GM19025 (cell line): ENCODE data around the gene PAX2.

Source experiments
- ATAC-seq: cut with Tn5 transposase; IDR thresholded peaks from one replicate; pipeline ENCODE4 v1.9.1; 2021; ENCODE audit warnings: mild to moderate bottlenecking, low read depth, moderate library complexity; ENCODE audit not compliant: unreplicated experiment

Gene PAX2

DNA sequence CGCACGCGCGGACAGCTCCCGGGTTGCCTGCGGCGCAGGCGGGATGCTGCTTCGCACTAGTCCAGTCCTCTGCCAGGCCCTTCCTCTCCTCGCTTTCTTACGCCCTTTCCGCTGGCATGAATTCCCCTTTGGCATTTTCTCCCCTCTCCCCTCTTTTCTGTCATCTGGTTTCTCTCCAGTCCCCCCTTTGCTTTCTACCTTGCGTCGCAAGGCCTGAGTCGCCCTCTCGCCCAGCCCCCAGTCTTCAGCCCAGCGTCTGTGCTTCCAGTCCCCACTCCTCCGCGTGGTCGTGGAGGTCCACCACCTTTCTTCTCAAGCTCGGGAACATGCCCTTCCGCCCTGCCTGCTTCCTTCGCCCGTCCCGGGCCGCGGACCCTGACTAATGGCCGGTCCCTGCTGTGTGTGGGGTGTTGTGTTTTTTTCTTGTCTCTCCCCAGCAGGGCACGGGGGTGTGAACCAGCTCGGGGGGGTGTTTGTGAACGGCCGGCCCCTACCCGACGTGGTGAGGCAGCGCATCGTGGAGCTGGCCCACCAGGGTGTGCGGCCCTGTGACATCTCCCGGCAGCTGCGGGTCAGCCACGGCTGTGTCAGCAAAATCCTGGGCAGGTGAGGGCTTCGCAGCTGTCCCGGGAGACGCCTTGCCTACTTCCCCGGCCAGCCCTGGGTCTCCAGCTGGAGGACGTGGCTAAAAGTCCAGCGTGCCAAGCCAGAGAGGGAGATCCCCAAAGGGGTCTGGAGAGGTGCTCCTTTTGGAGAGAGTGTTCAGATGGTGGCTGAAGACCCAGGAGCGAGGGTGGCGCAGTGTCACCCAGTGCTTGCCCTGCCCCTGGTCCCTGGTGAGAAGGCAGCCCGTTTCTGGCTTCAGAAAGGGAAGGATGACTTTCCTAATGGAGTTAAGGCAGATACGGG, 4.2 kb downstream of the PAX2 start:
- ATAC-seq = no peak

DNA sequence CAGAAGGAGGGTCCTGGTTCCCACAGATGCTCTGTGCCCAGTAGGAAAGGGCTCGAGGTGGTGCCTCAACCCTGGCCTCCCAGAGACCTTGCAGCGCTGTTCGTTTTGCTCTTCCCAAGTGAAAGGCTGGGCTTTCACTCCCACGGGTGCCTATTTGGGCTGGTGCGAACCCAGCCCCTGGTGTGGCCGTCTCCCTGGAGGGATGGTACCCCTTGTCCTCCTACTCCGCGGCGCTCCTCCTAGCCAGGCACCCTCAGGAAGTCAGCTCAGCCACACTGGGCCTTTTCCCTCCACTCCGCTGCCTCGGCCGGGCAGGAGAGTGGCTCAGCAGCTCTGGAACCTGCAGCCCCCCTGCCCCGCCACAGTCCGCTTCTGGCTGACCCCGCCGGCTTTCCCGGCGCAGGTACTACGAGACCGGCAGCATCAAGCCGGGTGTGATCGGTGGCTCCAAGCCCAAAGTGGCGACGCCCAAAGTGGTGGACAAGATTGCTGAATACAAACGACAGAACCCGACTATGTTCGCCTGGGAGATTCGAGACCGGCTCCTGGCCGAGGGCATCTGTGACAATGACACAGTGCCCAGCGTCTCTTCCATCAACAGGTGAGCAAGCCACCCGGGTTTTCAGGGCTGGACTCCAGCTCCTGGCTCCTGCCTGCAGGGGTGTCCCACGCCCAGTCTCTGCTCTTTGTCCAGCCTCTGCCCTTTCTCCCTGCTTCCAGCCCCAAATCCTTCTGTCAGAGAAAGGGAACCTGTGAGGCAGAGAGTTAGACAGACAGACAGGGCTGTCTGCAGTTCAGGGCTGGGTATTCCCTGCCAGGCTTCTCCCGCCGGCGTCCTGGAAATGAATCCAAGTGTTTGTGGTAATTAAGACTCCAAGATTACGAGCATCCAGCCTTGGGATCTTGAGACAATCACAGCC, 5.2 kb downstream of the PAX2 start:
- no peak for ATAC-seq

DNA sequence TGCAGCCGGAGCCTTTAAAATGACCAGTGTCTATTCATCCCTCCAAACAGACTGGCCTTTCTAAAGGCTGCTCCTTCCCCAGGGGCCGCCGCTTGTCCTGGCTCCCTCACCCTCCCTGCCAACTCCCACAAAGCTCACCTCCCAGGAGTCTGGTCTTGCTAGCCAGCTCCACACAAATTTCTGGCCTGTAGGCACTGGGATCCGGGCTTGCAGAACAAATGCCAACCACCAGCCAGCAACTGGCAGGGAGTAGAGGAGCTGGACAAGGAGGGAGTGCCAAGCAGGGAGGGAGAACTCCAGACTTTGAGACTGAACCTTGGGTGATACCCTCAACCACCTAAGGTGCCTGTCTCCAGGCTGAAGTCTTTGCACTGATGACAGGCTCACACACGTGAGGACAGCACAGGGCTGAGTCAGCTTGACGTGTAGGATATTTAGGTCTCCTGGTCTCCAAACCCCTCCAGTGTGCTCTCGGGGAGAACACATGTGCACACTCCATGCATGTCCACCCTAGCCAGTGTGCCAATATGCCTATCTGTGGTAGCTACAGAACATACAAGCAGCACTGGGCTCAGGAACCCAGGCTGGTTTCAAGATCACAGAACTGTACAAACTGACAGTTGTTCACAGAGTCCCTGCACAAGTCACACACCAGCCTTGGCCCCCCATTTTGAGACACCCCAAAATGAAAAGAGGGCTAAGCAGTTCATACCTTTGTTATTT, 6.0 kb downstream of the PAX2 start:
- ATAC-seq = no peak

DNA sequence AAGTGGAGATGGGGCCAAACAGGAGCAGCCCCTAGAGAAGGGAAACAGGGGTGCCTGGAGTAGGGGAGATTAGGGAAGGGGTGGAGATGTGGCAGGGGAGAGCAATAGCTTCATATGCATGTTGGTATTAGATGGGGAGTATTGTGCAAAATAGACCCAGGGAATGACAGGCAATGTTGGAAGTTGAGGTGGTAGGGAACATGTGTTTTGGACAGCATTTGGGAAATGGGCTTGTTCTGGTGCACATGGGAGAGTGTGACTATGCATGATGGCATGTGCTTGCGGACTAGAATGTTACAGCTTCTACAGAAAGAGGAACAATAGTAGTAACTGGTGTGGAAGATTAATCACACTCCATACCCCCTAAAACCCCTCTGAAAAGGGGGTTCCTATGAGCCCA, 10.4 kb downstream of the PAX2 start:
- ATAC-seq = no peak

DNA sequence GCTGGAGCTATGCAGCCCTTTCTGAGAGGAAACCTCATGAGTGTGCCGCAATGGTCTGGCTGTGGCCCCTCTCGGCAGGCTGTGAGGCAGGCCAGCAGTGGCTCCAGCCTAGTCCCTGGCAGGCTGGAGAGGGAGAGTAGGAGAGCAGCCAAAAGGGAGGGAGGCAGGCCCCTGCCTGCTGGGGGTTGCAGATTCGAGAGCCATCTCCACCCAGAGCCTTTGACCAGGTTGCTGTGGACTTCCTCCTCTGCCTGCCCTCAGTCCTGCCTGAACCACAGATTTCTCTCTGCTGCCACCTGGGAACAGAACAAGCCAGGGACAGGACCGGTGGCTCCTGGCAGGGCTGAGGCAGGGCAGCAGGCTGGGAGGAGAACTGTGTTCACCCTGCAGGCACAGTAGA, 13.9 kb downstream of the PAX2 start:
- no peak for ATAC-seq

DNA sequence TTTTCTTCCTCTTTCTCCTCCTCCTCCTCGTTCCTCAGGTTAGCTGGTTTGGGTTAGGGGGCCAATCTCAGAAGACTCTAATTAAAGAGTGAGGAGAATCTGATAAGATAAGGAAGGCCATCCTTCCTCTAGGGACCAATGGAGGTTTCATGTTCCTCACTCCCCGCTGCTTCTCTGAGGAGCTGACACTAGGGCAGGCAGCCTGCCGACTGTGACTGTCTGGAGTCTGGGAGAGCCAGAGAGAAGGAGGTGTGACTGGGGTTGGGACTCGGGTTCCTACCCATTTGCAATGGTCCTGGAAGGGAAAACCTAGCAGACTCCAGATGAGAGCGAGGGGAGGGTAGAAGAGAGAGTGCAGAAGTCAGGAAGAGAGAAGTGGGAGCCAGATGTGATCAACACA, 15.3 kb downstream of the PAX2 start:
- ATAC-seq = no peak

DNA sequence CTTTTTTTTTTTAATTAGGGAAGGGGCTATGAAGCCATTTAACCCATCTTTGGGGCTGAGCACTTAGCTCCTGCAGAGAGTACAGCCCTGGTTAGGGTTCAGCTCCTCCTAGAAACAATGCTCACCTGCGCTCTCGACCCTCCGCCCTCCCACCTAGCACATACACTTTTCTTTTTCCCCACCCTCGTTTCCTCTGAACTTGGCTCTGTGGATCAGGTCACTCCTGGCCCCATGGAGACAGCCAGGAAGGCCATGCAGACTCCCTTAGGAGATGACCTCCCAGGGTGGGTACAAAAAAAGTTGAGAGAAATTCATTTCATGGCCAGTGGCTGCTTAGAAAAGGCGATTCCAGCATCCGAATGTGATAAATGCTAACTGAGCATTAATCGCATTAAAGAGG, 15.8 kb downstream of the PAX2 start:
- ATAC-seq = no peak

DNA sequence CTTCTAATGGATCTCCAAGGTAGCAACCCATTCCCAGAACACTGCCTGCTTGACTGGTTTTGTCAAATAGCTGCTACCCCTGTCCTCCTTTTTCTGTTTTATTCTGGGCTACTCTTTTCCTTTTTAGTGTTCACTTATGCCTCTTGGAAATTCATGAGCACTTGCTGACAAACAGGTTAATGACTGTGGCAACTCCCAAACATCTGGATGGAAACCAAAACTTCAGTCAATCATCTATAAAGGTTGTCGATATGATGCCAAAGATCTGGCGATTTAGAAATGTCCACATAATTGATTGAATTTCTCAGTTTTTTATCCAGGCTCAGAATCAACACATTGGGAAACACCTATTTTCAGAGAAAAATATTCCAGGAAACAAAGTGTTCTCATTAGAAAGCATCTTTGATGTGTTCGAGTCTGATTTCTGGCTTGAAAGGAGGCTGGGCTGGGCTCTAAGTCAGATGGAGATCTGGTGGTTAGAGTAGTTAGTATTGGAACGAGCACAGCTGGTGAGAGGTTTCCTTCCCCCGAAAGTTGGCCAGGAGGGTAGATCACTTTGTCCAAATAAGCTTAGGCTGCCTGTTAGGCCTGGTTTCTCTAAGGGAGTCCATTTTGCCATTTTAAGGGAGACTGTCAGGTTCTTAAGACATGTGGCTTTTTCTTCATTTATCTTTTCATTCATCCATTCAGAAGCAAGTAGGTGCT, 17.8 kb downstream of the PAX2 start:
- ATAC-seq = no peak

DNA sequence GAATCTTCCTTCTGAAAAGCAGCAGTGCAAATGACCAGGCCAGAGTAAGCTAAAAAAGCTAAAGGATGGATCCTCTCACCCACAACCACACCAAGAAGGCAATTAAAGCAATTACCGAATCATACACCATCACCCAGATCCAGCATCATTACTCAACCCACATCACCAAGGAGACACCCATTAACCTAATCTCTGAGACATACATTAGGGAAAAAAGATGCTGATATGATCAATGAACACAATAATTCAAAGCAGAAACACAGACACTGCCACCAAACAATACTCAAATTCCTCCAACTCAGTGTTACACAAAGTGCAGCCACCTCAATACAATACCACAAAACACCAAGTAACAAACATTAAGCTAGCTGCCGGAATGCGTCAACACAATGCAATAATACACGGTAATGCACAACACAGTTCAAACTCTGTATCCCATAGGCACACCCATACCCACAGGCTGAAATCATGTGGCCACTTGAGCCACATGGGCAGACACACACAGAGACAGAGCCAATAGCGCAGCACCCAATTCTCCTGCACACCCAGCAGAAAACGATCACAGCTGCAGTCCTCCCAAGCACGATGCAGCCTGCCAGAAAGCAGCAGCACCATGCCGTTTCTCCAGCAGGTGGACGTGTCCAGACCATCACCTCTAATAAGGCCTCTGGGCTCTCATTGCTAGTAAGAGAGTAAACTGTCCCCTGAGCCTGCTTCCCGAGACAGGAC, 21.5 kb downstream of the PAX2 start:
- no peak for ATAC-seq

DNA sequence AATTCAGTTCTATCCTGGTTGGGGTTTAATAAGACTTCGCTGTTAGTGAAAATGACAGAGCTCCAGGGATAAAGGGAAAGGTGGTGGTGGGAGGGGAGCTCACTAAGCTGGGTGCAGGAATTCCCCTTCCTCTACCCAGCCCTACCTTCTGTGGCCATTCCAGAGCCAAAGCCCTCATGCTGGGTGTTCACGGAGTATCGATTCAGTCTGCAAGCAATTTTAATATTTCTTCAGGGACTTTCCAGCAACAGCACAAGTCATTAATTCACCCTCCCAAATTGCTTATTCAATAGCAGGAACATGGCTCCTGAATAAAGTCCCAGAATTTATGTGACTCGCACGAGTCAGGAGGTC, 22.0 kb downstream of the PAX2 start:
- ATAC-seq = no peak

DNA sequence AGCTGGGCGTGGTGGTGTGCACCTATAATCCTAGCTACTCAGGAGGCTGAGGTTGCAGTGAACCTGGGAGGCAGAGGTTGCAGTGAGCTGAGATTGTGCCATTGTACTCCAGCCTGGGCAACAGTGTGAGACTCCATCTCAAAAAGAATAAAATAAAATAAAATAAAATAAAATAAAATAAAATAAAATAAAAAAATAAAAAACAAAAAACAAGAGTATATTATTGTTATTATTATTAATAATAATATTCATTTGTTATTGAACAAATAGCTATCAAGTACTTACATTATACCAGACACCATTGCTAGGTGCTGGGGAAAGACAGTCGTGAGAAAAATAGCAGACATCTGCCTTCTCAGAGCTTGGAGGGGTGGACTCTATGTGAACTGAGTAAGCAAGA, 24.1 kb downstream of the PAX2 start:
- no peak for ATAC-seq

DNA sequence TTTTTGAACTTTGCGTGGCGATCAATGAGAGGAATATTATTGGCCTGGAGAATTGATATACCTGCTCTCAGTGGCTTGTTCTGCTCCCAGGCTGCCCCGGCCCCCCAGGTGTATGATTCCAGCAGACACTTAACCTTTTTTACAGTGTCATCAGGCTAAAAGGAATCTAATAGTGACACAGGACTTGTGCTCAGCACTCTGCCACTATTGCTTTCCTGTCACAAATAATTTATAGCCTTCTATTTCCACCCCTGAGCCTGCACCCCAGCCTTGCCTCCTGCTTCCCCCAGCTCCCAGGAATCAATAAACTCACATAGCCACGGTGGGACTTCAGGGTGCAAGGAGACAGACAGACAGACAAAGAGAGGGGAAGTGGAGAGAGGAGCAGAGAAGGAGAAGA, 28.3 kb downstream of the PAX2 start:
- ATAC-seq = no peak

DNA sequence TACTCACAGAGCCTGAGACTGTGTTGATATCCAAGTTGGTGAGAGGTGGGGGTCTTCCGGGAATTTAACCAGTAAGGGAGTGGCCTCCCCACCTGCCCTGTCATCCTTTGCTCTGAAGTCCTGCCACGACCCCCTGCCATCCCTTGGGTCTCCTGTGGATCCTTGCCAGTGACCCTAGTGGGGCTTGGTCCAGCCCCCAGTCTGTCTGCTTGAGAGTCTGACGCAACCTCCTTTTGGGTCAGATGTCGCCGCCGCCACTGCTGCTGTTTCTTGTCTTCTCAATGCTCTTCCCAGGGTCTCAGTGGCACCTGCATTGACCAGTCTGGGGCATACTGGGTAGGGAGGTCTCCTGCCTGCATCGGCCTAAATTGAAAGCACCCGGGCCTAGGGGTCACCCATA, 28.8 kb downstream of the PAX2 start:
- ATAC-seq = no peak

DNA sequence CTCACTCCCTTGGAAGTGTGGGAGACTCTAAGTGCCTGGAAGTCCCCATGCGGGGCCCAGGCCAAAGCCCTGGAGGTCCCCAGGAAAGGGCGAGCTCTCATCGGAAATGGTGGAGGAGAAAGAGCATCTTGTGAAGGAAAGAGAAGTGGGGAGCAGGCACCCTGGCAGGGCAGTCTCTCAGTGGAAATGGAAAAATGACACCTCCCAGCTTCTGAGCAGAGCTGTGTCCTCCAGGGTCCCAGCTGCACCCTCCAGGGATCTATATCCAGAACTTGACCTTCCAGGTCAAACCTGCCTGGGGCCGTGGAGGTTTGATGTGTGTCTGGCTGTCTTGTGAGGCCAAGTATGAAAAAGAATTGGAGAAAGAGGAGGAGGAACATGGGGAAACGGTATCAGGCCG, 29.5 kb downstream of the PAX2 start:
- ATAC-seq = no peak

DNA sequence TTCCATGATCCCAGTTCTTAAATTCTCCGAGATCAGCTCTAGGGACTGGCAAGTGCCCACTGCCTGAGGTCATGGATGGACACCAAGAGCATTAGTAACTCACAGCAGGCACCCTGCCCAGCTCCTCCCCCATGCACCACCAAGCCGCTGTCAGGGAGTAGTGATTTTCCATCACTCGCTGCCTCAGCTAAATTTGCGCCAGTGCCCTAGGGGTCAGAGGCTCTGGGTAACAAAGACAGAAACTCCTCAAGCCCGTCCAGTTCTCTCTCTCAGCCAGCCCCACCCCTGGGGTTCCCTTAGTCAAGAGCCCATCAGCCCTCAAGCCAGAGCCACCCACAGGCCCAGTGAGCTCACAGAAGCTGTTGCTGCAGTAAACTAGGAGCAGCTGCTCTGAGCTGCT, 30.0 kb downstream of the PAX2 start:
- ATAC-seq = no peak

DNA sequence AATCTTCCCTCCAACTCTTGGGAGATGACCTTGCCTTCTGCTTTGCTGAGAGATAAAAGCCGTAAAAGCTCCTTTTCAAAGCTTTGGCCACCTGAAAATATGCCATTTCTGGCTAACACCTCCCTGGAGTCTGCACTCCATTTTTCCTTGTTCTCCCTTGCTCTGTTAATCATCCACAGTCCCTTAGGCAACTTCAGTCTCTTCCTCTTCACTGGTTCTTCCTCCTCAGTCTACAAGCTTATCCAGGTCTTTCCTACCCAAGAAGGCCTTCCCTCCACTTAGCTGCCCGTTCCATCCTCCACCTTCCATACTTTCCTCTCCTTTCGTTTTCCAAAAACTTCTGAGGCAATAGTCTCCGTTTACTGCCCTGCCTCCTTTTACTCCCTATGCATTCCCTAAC, 30.5 kb downstream of the PAX2 start:
- no peak for ATAC-seq

DNA sequence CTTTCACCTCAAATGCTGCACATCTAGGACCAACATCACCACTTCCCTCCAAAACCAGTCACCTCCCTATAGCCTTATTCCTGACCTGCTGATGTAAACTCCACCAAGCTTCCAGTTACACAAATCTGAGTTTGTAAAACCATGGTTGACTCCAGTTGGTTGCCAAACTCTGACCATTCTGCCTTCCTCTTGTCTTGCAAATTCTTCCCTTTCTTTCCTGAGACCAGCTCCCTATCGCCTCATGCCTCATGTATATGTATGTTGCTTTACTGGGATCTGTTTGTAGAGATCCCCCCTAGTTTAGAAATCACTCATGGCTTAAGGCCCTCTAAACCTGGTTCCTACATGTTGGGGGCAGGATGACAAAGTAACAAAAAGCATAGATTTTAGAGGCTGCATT, 31.3 kb downstream of the PAX2 start:
- no peak for ATAC-seq

DNA sequence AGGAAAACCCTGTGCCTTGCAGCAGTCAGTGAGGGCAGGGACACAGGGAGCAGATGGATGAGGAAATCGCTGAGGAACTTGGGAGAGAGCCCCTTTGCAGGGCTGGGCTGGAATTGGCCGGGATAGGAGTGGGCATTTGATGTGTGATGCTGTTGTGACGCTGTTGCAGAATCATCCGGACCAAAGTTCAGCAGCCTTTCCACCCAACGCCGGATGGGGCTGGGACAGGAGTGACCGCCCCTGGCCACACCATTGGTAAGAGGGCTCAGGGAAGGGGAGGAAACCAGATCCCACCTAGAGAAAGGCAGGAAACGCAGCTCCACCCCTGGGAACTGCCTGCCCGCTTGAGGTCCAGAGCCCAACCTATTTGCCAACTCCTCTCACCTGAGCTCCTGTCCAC, 33.9 kb downstream of the PAX2 start:
- ATAC-seq = no peak

DNA sequence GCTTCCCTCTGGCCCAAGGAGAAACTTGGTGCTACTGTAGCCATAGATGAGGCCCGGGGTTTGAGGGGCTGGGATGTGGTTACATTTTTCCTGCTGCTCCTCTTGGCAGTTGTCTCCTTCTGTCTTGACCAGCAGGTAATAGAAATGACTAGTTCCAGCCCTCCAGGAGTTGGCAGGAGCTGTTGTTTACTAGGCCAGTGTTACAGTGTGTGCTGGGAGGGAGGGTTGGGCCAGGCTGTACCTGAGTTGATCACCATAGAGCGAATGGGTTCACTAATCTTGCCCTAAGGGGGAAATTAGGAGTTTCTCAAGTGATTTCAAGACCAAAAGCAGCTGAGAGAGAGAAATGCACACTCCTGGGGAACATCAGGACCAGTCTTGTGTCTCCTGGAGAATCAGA, 34.9 kb downstream of the PAX2 start:
- no peak for ATAC-seq

DNA sequence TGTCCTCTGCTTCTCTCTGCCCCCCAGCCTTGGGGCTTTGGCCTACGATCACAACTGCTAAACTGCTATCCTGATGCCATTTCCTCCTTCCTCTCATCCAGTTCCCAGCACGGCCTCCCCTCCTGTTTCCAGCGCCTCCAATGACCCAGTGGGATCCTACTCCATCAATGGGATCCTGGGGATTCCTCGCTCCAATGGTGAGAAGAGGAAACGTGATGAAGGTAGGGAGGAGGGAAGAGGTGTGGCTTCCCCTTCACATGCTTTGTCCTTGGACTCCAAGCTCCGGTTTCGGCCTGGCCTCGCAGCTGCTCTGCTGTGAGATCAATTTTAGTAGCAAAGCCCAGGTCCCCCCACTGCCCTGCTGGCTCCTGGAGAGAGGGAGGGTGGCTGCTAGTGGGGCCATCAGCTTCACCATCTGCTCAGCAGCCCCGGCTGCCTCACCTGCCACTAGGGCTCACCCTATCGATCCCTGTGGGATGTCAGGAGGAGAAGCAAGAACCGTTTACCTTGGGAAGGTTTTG, 35.8 kb downstream of the PAX2 start:
- no peak for ATAC-seq
